WTC11 (cell line): Measurements from ENCODE around the gene SLC7A4. TPM values are rescaled to one million over a fixed set of nuclear protein-coding genes. Genes with fewer than 3 reads are reported as not detected.
A peak's percentile ranks its signal among the peaks of the same experiment; 100 is the strongest.
"Not testable (repeated sequence)": the region's sequence is repeated elsewhere in the genome, so short reads cannot be mapped to it uniquely, and the experiment has no call there.

Experiments
- ATAC-seq: fragments of 200-7000 bp; cut with Tn5 transposase; 2 replicates; pipeline ENCODE4 v1.10.0; 2021; ENCODE audit warnings: mild to moderate bottlenecking, moderate library complexity
- CTCF ChIA-PET: fragments of 300-600 bp; sonication (Branson Sonifier 250); formaldehyde crosslinking; loops from one replicate; lab custom pipeline; 2021; ENCODE audit warnings: antibody characterized with exemption; lab: Charles Lee
- POLR2A ChIA-PET: fragments of 350-600 bp; sonication (Branson Sonifier 250); formaldehyde crosslinking; loops from one replicate; lab custom pipeline; 2021; ENCODE audit warnings: antibody characterized with exemption; lab: Charles Lee
- DNase-seq: peaks from one replicate; pipeline ENCODE4 v3.0.0; 2021; ENCODE audit warnings: low spot score
- H3K27ac Mint-ChIP-seq: 2 replicates; pipeline ENCODE4 v1.8.0; 2021; ENCODE audit warnings: mixed read lengths
- H3K27me3 Mint-ChIP-seq: 2 replicates; pipeline ENCODE4 v1.8.0; 2021; ENCODE audit warnings: low read depth, mild to moderate bottlenecking, moderate library complexity, mixed read lengths
- H3K36me3 Mint-ChIP-seq: 2 replicates; pipeline ENCODE4 v1.8.0; 2021; ENCODE audit warnings: mixed read lengths
- H3K4me1 Mint-ChIP-seq: 2 replicates; pipeline ENCODE4 v1.8.0; 2022; ENCODE audit warnings: mixed read lengths
- H3K4me3 Mint-ChIP-seq: 2 replicates; pipeline ENCODE4 v1.8.0; 2021; ENCODE audit warnings: mild to moderate bottlenecking, moderate library complexity, mixed read lengths
- H3K9me3 Mint-ChIP-seq: 2 replicates; pipeline ENCODE4 v1.8.0; 2021; ENCODE audit warnings: mixed read lengths
- ARID4B ChIP-seq: sonication (generic); formaldehyde crosslinking; IDR thresholded peaks from 2 replicates; pipeline ENCODE4 v1.8.0; 2023; ENCODE audit warnings: missing genetic modification reagents, mild to moderate bottlenecking, borderline replicate concordance
- ATF1 ChIP-seq: sonication (generic); formaldehyde crosslinking; IDR thresholded peaks from 2 replicates; pipeline ENCODE4 v1.8.1; 2023; ENCODE audit warnings: mild to moderate bottlenecking, moderate library complexity, missing genetic modification reagents
- FOXJ3 ChIP-seq: sonication (generic); formaldehyde crosslinking; IDR thresholded peaks from 2 replicates; pipeline ENCODE4 v1.9.0; 2021; ENCODE audit warnings: missing genetic modification reagents, mild to moderate bottlenecking, borderline replicate concordance
- FOXK1 ChIP-seq: sonication (generic); formaldehyde crosslinking; IDR thresholded peaks from 2 replicates; pipeline ENCODE4 v1.8.0; 2022; ENCODE audit warnings: mild to moderate bottlenecking, moderate library complexity, missing genetic modification reagents
- GABPB1 ChIP-seq: sonication (generic); formaldehyde crosslinking; IDR thresholded peaks from 2 replicates; pipeline ENCODE4 v1.8.1; 2023; ENCODE audit warnings: mild to moderate bottlenecking, missing genetic modification reagents
- MYBL2 ChIP-seq: sonication (generic); formaldehyde crosslinking; IDR thresholded peaks from 2 replicates; pipeline ENCODE4 v1.8.1; 2023; ENCODE audit warnings: mild to moderate bottlenecking, moderate library complexity, missing genetic modification reagents
- NFYB ChIP-seq: sonication (generic); formaldehyde crosslinking; conservative IDR thresholded peaks from 2 replicates; pipeline ENCODE4 v1.8.0; 2022; ENCODE audit warnings: low read depth, missing genetic modification reagents
- PRDM15 ChIP-seq: sonication (generic); formaldehyde crosslinking; IDR thresholded peaks from 2 replicates; pipeline ENCODE4 v1.8.0; 2022; ENCODE audit warnings: missing genetic modification reagents
- SP1 ChIP-seq: sonication (generic); formaldehyde crosslinking; conservative IDR thresholded peaks from 2 replicates; pipeline ENCODE4 v1.8.1; 2022; ENCODE audit warnings: missing genetic modification reagents
- TP53 ChIP-seq: sonication (generic); formaldehyde crosslinking; IDR thresholded peaks from 2 replicates; pipeline ENCODE4 v1.8.1; 2023; ENCODE audit warnings: mild to moderate bottlenecking, missing genetic modification reagents
- ZBTB43 ChIP-seq: sonication (generic); formaldehyde crosslinking; IDR thresholded peaks from 2 replicates; pipeline ENCODE4 v1.8.1; 2023; ENCODE audit warnings: mild to moderate bottlenecking, missing genetic modification reagents
- ZMAT4 ChIP-seq: fragments of 250-450 bp; sonication (Bioruptor Pico); IDR thresholded peaks from 2 replicates; pipeline ENCODE4 v1.9.0; 2021; ENCODE audit warnings: mild to moderate bottlenecking
- ZNF232 ChIP-seq: sonication (generic); formaldehyde crosslinking; IDR thresholded peaks from 2 replicates; pipeline ENCODE4 v1.8.0; 2022; ENCODE audit warnings: mild to moderate bottlenecking, missing genetic modification reagents
- ZNF317 ChIP-seq: sonication (generic); formaldehyde crosslinking; IDR thresholded peaks from 2 replicates; pipeline ENCODE4 v1.8.1; 2023; ENCODE audit warnings: low read depth, mild to moderate bottlenecking, moderate library complexity, missing genetic modification reagents, borderline replicate concordance
- ZNF396 ChIP-seq: fragments of 250-450 bp; sonication (Bioruptor Pico); IDR thresholded peaks from 2 replicates; pipeline ENCODE4 v1.8.0; 2021; ENCODE audit warnings: mild to moderate bottlenecking, moderate library complexity, borderline replicate concordance
- ZNF416 ChIP-seq: fragments of 250-450 bp; sonication (Bioruptor Pico); IDR thresholded peaks from 2 replicates; pipeline ENCODE4 v1.9.0; 2021; ENCODE audit warnings: mild to moderate bottlenecking, inconsistent platforms
- total RNA-seq: library from RNA; stranded (reverse); gene quantifications from 3 replicates; pipeline ENCODE4 v1.2.3, GENCODE V29; 2021

SLC7A4 gene
- total RNA-seq, 1 experiment from 2014 or later = 0.37 TPM

GRCh38 chr22:21010426-21011113, 21.8 kb downstream of the SLC7A4 start (continued):
- TF ChIP-seq PRDM15 (CRISPR knock-in tag) (peak; percentile 41; the same call in 1 of the 2 replicates), ZBTB43 (CRISPR knock-in tag) (no peak), MYBL2 (CRISPR knock-in tag) (no peak), NFYB (CRISPR knock-in tag) (no peak), ATF1 (CRISPR knock-in tag) (no peak), FOXK1 (CRISPR knock-in tag) (no peak), ZMAT4 (CRISPR knock-in tag) (no peak), ZNF396 (CRISPR knock-in tag) (no peak)

GRCh38 chr22:21009638-21010425, 22.5 kb downstream of the SLC7A4 start:
- Mint-ChIP-seq H3K36me3 (no peaks in the 10 kb centered on the region), H3K27ac (no peak overlapping the region; the same call in 1 of the 2 replicates), H3K4me1 (peaks cover 32% of the 10 kb centered on the region), H3K4me3 (peak overlapping the region; percentile 47), H3K9me3 (no peaks in the 10 kb centered on the region), H3K27me3 (peaks cover 8% of the 10 kb centered on the region)
- peak; percentile 29 for ATAC-seq
- CTCF ChIA-PET = interaction anchor here (0.6 to 2.2 kb wide), 7 partner anchors 11 to 124 kb away, joined by 3 to 12 read pairs (median 6); partner anchors contain the start of genes AIFM3 and LZTR1
- TF ChIP-seq ZNF232 (CRISPR knock-in tag) = no peak
- TF ChIP-seq ZNF416 (CRISPR knock-in tag) = no peak
- TF ChIP-seq ZNF317 = no peak
- TF ChIP-seq GABPB1 = peak; percentile 51; the same call in 1 of the 2 replicates
- no peak for TF ChIP-seq FOXJ3 (CRISPR knock-in tag)
- TF ChIP-seq, all 79 proteins: peak for 1
- POLR2A ChIA-PET = no interaction called here
- DNase-seq = peak; percentile 56

GRCh38 chr22:21009208-21009607, 23.2 kb downstream of the SLC7A4 start:
- H3K4me3 Mint-ChIP-seq, ATAC-seq, H3K36me3 Mint-ChIP-seq, H3K27ac Mint-ChIP-seq, H3K9me3 Mint-ChIP-seq, H3K27me3 Mint-ChIP-seq, POLR2A ChIA-PET, DNase-seq: not testable (repeated sequence)
- peaks cover 26% of the 10 kb centered on the region for H3K4me1 Mint-ChIP-seq
- CTCF ChIA-PET = interaction anchor here (1.0 to 2.2 kb wide), 4 partner anchors 12 to 124 kb away, joined by 4 to 12 read pairs (median 7); partner anchors contain the start of gene LZTR1

- no peaks in the 10 kb centered on the region for H3K9me3 Mint-ChIP-seq
- DNase-seq = no peak
- no peak for ATAC-seq
- no peaks in the 10 kb centered on the region for H3K36me3 Mint-ChIP-seq
- no peak overlapping the region for H3K27ac Mint-ChIP-seq
- peak overlapping the region; percentile 87 for H3K4me3 Mint-ChIP-seq
- POLR2A ChIA-PET = interaction anchor here (1.2 kb wide), 2 partner anchors 22 to 24 kb away, joined by 4 to 5 read pairs; partner anchors contain the start of gene LZTR1
- H3K4me1 Mint-ChIP-seq = peaks cover 18% of the 10 kb centered on the region
- CTCF ChIA-PET = interaction anchor here (2.4 kb wide), 1 partner anchor 17 kb away, joined by 19 read pairs; no protein-coding TSS in a partner anchor
- no peaks in the 10 kb centered on the region for H3K27me3 Mint-ChIP-seq
- TF ChIP-seq TP53 = no peak
- no peak for TF ChIP-seq SP1 (CRISPR knock-in tag)
- no peak for TF ChIP-seq ARID4B (CRISPR knock-in tag)
- TF ChIP-seq GABPB1 = no peak
Measured at GRCh38 chr22:21003782-21004181, 28.6 kb downstream of the SLC7A4 start.
